ENCODE measurements around the gene SEMA3C. TPM values are rescaled to one million over a fixed set of nuclear protein-coding genes. Genes with fewer than 3 reads are reported as not detected.

SEMA3C gene
- polyA plus RNA-seq, 3 donors, result 29.2 to 34.7 (median 31.8) TPM

DNA sequence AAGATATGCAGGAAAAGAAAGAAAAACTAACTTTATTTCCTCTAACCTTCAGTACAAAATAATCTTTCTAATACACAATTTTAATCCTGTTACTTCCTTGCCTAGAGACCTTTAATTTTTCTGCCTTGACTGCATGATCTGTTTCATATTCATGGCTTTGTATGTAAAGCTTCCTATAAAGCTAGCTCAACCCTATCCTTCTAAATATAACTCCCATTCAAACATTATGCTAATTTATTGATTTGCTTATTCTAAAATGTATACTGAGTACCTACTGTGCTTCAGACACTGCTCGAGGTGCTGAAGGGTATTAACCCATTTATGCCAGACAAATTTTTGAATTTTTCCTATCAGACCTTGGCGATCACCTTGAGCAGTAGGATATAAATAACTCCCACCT, 47.6 kb downstream of the SEMA3C start:
- no peak for DNase-seq (ENCODE audit: extremely low read depth in 1 of 11, low read depth in 9 of 11, low spot score in 4 of 11)

DNA sequence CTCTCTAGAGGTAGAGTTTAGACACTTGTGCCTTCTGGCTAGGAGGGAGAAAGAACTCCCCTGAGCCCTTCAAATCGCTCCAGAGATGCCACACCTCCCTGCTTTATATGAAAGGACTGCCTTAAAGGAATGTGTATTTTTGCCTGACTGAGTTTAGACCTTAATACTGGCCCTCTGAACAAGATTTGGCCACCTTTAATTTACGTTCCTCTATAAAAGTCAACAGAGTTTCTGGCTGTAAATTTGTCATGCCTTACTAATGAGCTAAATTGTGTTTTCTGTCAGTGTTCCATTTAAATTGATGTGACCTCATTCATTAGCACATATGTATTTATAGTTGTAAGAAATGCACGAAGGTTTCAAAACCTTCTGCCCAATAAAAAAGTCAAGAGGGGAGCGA, 48.0 kb downstream of the SEMA3C start:
- DNase-seq (ENCODE audit: extremely low read depth in 1 of 11, low read depth in 9 of 11, low spot score in 4 of 11), result no peak

DNA sequence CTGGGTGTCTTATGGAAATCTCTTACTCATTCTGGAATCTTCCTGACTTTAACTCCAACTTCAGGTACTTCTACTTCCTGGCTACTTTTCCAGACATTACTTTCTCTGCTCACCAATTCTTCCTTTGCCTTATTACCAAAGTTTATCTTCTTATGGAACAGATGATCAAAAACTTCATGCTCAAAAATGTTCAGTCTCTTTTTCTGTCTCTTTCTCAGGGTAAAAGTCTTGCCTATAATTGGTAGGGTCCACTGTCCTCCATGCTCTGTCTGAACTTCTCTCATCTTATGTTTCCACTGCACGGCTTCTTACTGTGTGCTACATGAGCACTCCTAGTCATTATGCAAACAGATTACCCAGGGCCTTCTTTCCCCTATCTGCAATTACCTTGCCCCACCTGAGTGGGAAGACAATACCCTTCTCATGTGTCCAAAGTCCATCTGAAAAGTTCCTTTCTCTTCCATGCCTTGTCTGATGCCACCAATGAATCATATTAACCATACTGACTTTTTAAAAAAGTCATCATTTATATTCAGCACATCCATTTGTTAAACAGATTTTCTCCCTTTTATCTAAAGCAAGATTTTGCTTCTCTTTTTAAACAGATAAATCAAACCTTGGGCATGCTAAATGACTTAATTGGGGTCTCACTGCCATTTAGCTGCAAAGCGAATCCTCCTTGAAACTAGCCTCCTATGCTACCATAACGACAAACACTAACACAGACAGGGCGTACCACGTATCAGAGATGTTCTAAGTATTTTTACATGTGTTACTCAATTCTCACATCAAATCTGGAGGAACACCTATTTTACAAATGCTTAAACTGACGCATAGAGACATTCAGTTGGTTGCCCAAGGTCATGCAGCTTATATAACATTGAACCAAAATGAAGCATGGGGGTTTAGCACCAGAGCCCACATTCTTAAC, 48.8 kb downstream of the SEMA3C start:
- DNase-seq (ENCODE audit: extremely low read depth in 1 of 11, low read depth in 9 of 11, low spot score in 4 of 11), result no peak

DNA sequence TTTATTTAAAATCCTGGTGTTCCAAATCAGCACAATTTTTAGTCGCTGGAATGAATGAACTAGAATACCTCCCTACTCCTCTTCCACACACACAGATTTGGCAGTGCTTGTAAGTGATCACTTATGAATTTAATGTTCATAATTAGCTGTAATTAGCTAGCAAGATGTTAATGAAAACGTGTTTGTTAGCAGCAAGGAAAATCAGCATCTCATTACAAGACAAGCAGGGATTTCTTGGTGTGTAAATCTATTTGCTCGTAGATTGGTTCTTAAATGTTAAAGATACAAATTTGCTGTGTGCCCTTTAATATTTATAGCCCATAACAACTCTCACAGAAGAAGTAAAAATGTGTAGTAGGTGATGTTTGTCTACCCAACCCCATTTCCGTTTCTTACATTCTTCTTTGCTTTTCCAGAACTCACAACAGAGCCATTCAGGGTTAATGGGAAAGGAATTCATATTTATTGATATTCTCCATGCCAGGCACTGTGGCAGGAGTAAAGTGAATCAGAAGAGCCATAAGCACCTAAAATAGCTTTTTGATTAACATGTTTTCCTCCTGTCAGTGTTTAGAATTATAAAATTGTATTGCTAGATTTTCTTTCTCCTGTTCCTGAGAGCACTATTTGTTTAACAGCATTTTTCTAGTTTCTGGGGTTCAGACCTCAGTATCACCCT, 49.6 kb downstream of the SEMA3C start:
- no peak for DNase-seq (ENCODE audit: extremely low read depth in 1 of 11, low read depth in 9 of 11, low spot score in 4 of 11)

DNA sequence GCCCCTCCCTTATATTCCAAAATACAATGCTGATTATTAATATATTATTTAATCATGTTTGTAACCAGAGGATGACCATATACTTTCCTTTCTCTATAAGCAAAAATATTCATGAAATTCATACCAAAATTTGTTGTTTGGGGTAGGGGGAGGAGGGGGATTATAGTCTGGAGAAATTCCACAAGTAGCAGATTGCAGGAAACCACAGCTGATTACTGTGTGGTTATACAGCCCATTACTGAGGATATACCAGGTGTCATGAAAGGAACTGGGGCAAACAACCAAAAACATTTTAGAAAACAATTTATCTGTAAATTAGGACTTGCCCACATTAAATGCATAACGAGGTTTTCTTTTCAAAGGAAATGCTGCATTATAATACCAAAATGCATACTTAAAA, 50.3 kb downstream of the SEMA3C start:
- no peak for DNase-seq (ENCODE audit: extremely low read depth in 1 of 11, low read depth in 9 of 11, low spot score in 4 of 11)

- DNase-seq (ENCODE audit: extremely low read depth in 1 of 11, low read depth in 9 of 11, low spot score in 4 of 11), result no peak
Observed at GRCh38 chr7:80860554-80860953, 58.3 kb downstream of the SEMA3C start.

GRCh38 chr7:80859272-80859970, 59.4 kb downstream of the SEMA3C start:
- no peak for DNase-seq (ENCODE audit: extremely low read depth in 1 of 11, low read depth in 9 of 11, low spot score in 4 of 11)

GRCh38 chr7:80858141-80858903, 60.5 kb downstream of the SEMA3C start:
- DNase-seq (ENCODE audit: extremely low read depth in 1 of 11, low read depth in 9 of 11, low spot score in 4 of 11), result no peak

DNA sequence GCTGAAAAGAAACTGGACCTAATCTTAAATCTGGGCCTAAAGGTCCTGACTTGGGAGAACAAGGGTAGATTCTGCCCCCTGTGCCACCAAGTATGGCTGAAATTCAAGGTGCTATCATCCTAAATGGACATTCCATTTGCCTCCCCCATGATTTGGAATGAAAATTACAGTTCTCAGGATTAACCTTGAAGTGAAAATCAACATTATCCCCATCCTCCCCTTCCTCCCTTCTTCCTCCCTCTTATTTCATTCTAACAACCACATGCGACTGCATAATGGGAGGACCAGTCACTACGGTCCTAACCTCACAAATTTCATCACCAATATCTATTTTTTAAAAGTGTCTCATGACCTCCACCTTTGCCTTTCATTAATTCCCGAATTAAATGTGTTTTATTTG, 62.1 kb downstream of the SEMA3C start:
- DNase-seq (ENCODE audit: extremely low read depth in 1 of 11, low read depth in 9 of 11, low spot score in 4 of 11), result no peak

- no peak for DNase-seq (ENCODE audit: extremely low read depth in 1 of 11, low read depth in 9 of 11, low spot score in 4 of 11)
Observed at GRCh38 chr7:80851896-80852476, 66.9 kb downstream of the SEMA3C start.

DNA sequence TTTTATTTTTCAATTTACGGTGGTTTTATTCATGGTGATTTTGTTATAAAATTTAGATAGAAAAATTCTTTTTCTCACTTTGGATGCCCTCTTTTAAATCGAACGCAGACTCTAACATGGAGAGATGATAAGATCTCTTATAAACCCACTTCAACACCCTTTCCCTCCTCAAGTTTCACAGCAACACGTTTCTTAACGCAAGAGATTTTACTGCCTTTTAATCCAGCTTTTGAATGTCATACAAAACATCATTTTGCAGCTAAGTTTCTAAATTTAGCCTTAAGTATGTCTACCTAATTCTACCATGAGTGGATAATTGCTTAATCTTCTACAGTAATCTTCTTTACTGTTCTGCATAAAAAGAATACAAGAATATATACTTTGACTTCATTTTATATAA, 70.0 kb downstream of the SEMA3C start:
- DNase-seq (ENCODE audit: extremely low read depth in 1 of 11, low read depth in 9 of 11, low spot score in 4 of 11), result no peak

DNA sequence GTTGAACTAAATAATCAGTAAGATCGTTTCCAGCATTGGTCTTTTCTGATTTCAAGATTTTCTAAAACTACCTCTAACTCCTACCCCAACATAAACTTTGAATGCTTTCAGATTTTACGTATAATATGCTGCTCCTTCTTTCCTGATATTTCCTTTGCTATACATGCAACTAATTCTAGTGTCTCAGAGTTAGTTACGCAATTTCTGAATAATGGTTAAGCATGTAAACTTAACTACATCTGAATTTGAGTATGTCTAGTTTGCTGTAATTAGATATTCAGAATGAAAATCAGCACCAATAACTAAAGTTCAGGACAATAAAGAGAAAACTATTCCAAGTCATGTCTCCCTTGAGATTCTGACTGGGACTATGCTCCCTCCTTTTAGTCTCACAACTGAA, 71.0 kb downstream of the SEMA3C start:
- DNase-seq (ENCODE audit: extremely low read depth in 1 of 11, low read depth in 9 of 11, low spot score in 4 of 11), result no peak

DNA sequence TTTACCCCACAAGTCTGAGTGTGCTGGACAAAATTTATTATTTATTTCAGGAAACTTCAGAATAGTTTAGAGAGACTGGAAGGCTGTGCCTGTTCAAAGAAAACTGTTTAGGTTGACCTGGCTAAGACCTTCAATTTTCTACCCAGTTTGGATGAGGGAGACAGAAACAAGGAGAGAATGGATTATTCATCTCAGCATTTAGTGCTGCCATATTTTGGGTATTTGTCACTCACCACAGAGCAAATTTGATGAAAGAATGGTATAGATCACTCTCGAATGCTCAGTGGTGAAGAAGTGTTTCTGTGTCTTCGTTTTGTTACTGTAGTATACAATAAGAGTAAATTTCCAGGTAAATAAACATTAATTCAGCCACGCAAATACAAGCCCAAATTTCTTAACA, 71.8 kb downstream of the SEMA3C start:
- DNase-seq (ENCODE audit: extremely low read depth in 1 of 11, low read depth in 9 of 11, low spot score in 4 of 11), result no peak

- DNase-seq (ENCODE audit: extremely low read depth in 1 of 11, low read depth in 9 of 11, low spot score in 4 of 11), result no peak
Observed at GRCh38 chr7:80844916-80845315, 73.9 kb downstream of the SEMA3C start.

- no peak for DNase-seq (ENCODE audit: extremely low read depth in 1 of 11, low read depth in 9 of 11, low spot score in 4 of 11)
Observed at GRCh38 chr7:80843018-80843677, 75.7 kb downstream of the SEMA3C start.

DNA sequence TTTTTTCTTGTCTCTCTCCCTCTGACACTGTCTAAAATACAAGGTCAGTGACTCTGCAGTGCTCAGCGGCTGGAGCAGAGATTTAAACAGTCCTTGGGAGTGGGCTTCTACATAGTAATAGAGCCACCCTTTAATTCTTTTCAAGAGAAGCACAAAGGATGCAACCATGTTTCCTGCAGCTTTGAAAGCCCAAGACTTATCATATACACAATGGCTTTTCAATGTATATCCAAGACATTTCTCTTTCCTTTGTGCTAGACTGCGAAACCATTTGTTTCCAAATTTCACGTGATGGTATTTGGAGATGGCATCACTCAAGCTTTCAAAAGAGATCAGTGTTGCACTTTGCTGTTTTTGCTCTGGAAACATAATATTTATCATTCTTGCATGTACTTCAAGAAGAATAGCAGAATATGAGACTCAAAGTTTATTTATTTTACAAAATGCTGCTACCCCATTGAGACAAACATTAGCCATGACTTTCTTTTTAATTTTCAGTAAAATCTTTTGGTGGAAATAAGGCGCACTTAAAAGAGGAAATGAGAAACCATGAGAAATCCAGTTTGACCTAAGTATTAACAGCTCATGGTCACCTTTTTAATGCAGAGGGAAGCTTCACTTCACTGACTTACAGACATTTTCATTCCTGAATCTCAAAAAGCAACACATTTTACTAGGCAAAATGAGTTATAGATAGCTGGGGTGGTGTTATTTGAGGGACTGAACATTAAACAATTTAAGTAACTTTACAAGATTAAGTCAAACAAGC, 76.6 kb downstream of the SEMA3C start:
- no peak for DNase-seq (ENCODE audit: extremely low read depth in 1 of 11, low read depth in 9 of 11, low spot score in 4 of 11)

GRCh38 chr7:80841423-80841955, 77.4 kb downstream of the SEMA3C start:
- peak in 2 of 11 donors; percentile 17 to 29 for DNase-seq (ENCODE audit: extremely low read depth in 1 of 11, low read depth in 9 of 11, low spot score in 4 of 11)

Measured in renal cortex interstitium (tissue), 11 donors.